Measurements from ENCODE around the gene HABP4. TPM values are rescaled to one million over a fixed set of nuclear protein-coding genes. Genes with fewer than 3 reads are reported as not detected.

Gene HABP4
- total RNA-seq, 1 donor from 2014 or later, result 11.3 TPM

- no peak for DNase-seq (ENCODE audit: low spot score)
Observed at GRCh38 chr9:96435345-96435744, 14.6 kb upstream of the HABP4 start.

- DNase-seq (ENCODE audit: low spot score), result no peak
Observed at GRCh38 chr9:96436063-96436455, 13.9 kb upstream of the HABP4 start.

DNA sequence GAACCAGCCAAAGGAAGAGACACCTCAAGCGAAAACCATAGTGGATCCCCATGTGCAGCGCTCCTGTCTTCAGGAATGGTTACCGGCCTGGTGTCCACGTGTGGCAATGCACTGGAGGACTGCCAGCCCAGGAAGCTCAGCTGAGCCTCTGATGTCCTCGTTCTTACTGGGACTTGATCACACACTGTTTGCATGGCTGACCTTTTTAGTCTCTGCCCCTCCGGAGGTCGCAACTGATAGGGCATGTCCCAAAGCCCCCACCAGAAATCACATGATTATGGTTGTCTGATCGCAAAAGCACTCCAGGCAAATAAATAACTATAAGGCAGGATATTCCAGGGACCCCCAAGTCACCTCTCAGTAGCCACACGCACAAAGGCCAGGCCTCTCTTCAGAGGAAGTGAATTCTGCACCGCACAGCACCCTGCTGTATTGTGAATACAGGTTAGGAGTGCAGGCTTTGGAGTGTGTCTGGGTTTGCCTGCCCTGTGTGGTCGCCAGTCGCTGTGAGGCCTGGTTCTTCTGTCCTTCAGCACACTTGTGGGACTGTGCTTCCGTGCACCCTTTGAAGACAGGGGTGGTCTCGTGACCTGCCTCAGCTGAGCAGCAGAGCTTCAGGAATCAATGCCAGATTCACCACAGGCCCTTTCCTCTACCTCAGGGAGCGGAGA, 13.4 kb upstream of the HABP4 start:
- no peak for DNase-seq (ENCODE audit: low spot score)

DNA sequence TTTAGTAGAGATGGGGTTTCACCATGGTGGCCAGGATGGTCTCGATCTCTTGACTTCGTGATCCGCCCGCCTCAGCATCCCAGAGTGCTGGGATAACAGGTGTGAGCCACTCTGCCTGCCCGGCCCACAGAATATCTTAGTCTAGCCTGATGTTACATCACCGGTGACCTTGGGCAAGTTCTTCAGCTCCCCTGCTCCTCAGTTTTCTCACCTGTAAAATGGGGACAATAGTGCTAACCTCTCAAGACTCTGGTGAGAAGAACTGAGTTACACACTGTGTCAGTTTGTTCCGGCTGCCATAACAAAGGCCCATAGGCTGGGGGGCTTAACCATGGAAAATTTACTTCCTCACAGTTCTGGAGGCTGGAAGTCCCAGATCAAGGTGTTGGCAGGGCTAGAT, 12.5 kb upstream of the HABP4 start:
- DNase-seq (ENCODE audit: low spot score), result no peak

GRCh38 chr9:96440671-96441199, 9.2 kb upstream of the HABP4 start:
- no peak for DNase-seq (ENCODE audit: low spot score)

DNA sequence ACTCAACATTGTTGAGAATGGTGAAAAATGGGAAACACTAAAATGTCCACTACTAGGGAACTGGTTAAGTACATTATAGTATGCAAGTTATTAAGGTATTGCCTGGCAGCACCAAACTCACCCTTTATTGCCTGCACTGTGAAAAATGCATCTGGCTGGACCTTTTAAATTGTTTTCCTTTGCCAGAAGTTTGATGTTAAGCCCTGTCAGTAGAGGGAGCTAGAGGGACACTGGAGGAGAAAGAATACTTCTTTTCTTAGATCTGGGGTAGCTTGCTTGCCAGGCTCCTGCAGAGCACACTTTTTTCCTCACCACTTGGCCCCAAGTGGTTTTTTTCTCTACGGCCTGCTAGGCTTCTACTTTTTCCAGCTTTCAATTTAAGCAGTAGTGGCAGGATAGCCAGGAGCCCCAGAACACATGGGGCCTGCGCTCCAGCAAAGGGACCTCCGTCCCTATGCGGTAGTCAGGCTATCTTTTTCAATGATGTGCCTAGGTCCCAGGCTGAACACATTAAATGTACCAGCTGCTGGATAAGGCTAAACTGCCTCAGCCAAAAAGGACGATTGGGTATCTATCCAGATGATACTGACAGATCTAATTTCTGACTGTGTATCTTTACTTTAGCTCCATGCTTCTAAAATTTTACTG, 8.0 kb upstream of the HABP4 start:
- DNase-seq (ENCODE audit: low spot score), result no peak

DNA sequence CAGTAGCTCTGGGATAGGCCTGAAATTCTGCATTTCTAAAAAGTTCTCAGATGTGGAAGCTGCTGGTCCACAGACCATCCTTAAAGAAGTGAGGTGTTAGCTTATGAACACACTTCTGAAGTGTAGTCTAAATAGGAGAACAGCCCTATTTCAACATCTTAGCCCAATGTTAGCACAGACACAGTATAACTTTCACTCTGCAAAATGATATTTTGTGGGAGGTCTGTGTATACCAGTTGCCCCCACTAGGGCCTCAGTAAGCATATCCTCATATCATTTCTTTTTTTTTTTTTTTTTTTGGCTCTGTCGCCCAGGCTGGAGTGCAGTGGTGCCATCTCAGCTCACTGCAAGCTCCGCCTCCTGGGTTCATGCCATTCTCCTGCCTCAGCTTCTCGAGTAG, 7.5 kb upstream of the HABP4 start:
- no peak for DNase-seq (ENCODE audit: low spot score)

DNA sequence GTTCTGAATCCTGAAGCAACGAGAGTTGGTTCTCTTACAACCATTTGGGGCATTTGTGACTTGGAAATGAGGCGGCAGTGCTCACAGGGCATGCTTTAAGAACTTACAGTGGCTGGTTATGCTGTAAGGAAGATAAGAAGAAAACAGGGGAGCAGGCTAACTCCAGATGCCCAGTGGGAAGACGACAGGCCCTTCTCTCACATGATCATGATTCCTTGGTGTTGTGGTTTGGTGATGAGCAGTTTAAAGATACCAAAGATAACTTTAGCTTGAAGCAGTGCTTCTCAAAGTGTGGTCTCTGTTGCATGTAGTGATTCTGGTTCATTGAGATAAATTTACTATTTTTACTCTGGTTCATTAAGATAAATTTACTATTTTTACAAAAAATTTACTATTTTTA, 2.6 kb upstream of the HABP4 start:
- no peak for DNase-seq (ENCODE audit: low spot score)

DNA sequence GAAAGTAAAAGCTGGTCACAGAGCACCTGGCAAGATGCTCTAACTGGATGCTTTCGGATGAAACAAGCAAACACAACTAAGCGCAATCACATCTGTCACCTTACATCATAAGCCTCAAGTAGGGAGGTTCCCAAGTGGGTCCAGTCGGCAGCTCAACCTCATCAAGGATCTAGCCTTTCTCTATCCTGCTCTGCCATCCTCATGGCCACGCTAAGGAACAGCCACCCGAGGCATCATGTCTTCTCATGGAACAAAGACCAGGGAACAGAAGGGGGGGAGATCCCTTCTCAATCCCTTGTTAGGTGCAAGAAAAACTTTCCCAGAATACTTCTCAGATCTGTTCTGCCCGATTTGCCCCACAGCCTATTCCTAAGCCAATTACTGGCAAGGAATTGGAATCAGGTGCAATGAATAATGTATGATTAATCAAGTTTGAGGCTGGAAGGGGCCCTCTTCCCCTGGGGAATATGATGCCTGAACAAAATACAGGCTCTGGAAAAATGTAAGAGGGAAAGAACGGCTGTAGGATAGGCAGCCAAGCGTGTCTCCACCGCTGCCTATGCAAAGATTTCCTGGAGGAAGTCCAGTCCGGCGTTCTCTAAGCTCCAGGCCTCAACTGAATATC, 1.3 kb upstream of the HABP4 start:
- DNase-seq (ENCODE audit: low spot score), result no peak

- DNase-seq (ENCODE audit: low spot score), result no peak
Observed at GRCh38 chr9:96449523-96449844, 485 bp upstream of the HABP4 start.

GRCh38 chr9:96450613-96451528, 902 bp downstream of the HABP4 start:
- peak; percentile 26 for DNase-seq (ENCODE audit: low spot score)

DNA sequence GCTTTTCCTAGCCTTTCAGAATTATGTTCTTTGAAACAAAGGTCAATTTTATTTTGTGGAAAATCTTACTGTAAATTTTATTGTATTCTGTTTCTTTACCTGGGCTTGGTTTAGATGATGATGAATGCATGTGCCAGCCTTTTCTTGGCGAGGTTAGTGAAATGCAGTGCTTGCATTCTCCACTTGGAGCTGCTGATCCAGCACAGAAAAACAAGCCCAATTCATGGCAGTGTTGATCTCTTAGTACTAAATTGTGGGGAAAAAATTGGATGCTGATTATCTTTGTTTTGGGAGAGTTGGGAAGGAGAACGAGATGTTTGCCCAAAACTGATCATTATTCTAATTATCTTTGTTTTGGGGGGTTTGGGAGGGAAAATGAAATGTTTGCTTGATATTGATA, 3.7 kb downstream of the HABP4 start:
- peak; percentile 39 for DNase-seq (ENCODE audit: low spot score)

DNA sequence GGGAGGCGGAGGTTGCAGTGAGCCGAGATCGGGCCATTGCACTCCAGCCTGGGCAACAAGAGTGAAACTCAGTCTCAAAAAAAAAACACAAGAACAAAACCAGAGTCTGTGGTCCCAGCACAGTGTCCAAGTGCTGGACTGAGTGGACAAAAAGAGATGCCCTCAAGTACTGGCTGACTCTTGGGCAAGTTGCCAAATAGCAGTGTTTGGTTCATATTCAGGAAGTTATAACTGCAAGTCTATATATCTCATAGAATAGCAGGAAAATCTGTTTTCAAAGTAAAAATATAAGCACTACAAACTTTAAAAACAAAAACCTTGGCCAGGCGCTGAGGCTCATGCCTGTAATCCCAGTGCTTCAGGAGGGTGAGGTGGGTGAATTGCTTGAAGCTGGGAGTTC, 7.3 kb downstream of the HABP4 start:
- DNase-seq (ENCODE audit: low spot score), result peak; percentile 19

- DNase-seq (ENCODE audit: low spot score), result no peak
Observed at GRCh38 chr9:96458226-96458625, 8.3 kb downstream of the HABP4 start.

GRCh38 chr9:96459268-96460007, 9.5 kb downstream of the HABP4 start:
- no peak for DNase-seq (ENCODE audit: low spot score)

GRCh38 chr9:96460470-96460869, 10.5 kb downstream of the HABP4 start:
- no peak for DNase-seq (ENCODE audit: low spot score)

- DNase-seq (ENCODE audit: low spot score), result no peak
Observed at GRCh38 chr9:96460882-96461281, 10.9 kb downstream of the HABP4 start.

DNA sequence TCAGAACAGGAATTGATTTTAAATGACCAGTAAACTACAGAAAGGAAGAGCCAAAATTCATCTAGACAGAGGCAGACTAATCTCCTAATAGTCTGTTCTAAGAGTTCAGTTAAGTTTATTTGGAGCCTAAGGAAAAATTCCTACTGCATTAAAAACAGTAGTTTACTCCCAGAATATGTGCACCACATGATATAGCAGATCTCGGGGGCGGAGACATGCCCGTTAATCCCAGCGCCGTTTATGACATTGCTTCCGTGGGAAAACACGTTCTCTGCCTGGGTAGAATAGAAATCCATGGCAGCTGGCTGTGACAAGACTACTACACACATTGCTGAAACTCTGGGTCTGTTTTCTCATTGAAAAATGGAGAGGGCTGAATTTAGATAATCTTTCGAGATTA, 11.4 kb downstream of the HABP4 start:
- peak; percentile 22 for DNase-seq (ENCODE audit: low spot score)

GRCh38 chr9:96462541-96462940, 12.6 kb downstream of the HABP4 start:
- no peak for DNase-seq (ENCODE audit: low spot score)

DNA sequence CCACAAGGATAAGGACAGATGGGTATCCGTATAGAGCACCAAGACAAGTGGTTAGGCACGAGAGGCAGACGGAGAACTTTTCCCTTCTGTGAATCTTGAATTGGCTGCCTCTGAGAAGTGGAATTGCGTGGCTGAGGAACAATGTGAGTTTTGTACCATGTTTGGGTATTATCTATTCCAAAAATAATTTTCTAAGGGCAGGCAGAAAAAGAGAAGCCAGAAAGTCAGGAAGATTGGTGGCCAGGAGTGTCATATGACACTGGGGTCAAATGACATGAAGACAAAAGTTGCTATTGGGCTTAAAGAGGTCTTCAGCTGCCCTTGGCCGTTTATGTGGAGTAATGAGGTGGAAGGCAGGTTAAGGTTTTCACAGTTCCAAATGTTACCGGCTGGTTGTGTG, 14.5 kb downstream of the HABP4 start:
- no peak for DNase-seq (ENCODE audit: low spot score)

GRCh38 chr9:96467784-96468183, 17.8 kb downstream of the HABP4 start:
- DNase-seq (ENCODE audit: low spot score), result no peak
